Myocyte (in vitro differentiated cells): ENCODE results near the gene CCDC91. TPM values are rescaled to one million over a fixed set of nuclear protein-coding genes. Genes with fewer than 3 reads are reported as not detected.
A peak's percentile ranks its signal among the peaks of the same experiment; 100 is the strongest.

Source experiments
- DNase-seq: peaks from one replicate; pipeline ENCODE4 v3.0.0-alpha.2; 2012; ENCODE audit warnings: low read depth
- total RNA-seq: library from RNA; depleted of rRNA; stranded (reverse); fragments of >200 nt; gene quantifications from 2 replicates; pipeline ENCODE4 v1.2.3, GENCODE V29; 2014

CCDC91 gene
- total RNA-seq, 1 donor from 2014 or later: 17.5 TPM

DNA sequence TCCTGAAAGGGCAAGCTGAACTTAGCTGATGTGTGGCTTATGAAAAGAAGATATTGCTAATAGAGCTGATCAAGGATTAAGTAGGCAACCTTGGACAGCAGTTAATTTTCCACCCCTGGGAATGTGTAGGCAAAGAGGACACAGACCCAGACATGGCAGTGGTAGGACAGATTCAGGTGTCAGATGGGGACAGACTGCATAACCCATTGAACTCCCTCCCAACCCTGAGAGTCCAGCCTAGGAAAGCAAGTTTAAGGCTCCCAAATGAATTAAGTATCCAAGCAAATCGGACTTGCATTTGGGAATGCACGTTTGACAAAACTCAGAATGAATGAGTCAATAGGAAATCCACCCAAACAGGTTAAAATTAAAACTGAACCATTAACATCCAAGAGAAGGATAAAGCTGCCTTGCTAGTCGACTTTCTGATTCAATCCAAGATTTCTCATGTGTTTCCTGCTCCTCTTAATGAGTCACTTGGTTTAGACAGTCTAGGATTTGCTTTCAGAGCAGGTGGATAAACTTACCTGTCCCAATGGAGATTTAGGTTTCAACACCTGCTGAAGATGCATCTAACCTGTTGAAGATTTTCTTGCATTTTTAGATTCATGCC, 385.4 kb downstream of the CCDC91 start:
- no peak for DNase-seq

DNA sequence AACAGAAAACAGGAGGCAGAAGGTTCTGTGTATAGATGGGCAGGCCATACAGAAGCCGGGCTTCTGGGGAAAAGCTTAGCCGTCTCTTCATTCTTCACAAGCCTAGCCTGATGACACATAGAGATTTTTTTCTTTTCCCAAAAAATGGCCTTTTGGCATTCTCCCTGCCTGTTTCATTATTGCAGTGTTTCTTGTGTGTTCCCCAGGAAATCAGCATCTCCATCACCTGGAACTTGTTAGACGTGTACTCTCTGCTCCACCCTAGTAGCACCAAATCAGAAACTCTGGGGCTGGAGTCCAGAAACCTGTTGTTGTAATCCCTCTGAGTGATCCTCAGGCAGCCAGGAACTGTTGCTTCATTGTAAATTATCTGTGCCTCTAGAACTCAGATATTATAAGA, 388.1 kb downstream of the CCDC91 start:
- no peak for DNase-seq

DNA sequence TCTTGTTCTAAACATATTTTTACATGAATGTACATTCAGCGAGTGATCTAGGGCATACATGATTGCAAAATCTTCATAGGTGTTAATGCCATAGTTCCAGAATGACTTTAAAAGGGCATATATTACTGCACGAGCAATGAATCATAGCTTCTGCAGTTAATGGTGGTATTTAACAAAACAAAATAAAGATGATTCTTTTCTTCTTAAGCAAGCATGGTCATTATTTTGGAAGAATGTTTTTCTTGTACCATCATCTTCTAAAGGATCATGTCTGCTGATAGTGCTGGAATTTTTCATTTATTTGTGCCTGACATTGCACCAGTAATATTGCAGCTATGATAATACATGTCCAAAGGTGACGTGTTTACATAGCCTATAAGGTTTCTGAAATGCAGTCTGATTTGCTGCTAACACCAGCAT, 388.6 kb downstream of the CCDC91 start:
- DNase-seq: no peak

DNA sequence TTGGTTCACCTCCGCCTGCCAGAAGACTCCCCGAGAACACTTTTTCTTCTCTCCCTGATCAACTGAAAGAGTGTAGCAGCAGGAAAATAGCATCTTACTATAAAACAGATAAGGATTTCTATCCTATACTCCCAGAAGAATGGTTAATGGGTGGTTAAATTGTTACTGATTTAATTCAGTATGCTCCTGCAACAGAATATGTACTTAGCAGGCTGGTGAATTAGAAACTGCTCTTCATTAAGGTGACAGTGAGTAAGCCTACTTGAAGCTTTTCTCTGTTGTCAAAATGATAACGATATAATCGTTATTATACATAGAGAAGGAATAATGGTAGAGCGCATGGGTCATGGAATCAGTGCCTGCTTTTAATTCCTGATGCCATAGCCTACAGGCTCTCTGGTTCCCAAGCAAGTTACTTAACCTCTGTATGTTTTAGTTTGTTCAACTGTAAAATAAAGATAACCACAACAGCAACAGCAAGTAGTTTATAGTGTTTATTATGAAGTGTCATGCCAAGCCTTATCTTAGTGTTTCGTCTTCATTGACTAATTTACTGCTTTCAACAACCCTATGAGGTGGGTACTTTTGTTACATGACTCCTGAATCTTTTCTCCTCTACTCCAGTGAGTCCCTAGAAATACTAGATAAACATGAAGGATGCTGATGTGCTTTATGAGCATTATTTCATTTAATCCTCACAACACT, 392.6 kb downstream of the CCDC91 start:
- no peak for DNase-seq

- peak; percentile 97 for DNase-seq
Measured at GRCh38 chr12:28583701-28584261, 393.5 kb downstream of the CCDC91 start.

- DNase-seq: no peak
Measured at GRCh38 chr12:28585146-28585545, 394.9 kb downstream of the CCDC91 start.

- DNase-seq: no peak
Measured at GRCh38 chr12:28586481-28586880, 396.2 kb downstream of the CCDC91 start.

DNA sequence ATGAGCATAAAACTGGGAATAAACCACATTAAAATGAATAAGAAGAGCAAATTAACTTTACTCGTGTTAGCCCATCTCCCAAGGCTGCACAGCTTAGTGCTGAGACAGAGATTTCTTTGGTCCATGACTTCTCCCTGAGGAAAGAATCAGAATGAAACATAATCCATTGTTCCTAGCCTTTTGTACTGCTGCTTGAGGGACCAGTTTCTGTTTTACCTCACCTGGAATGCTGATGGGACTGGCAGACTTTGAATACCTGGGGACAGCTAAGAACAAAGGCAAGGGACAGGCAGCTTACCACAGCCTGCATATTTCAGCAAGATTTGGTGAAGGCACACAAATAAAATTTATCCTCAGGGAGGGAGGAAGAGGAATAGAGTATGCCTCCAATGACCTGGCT, 401.6 kb downstream of the CCDC91 start:
- DNase-seq: no peak

Other genes starting within 250 kb of the CCDC91 start
- gene PTHLH, start 217.7 kb upstream of the CCDC91 start, total RNA-seq: 1.3 and 3.3 TPM in 2 replicates